HG03571 (cell line): ENCODE results near the gene SLC22A12.

Experiments
- ATAC-seq: cut with Tn5 transposase; IDR thresholded peaks from one replicate; pipeline ENCODE4 v1.9.1; 2021; ENCODE audit not compliant: unreplicated experiment

SLC22A12 gene

DNA sequence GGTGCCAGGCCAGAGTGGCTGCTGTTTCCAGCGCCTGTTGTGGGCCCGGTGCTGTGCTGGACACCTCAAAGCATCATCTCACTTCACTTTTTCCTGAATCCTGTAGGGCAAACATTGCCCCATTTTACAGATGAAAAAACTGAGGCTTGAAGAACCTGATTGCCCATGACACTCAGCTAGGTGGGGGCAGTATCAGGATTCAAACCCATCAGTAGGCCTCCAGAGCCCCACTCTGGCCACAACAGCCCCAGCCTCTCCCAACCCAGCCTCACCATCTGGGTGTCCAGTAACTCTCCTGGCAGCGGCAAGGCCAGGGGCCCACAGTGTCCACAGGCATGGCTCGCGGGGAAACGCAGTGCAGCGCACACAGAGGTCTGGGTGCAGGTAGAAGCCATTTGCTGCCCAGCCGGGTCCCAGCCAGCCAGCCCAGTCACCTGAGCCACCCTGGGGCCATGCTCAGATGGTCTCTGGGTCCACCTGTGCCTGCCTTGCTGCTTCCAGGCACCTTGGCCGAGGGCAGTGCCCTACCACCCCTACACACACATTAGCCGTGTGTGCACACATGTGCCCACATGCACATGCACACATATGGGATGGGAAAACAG is 11.5 kb downstream of the SLC22A12 start:
- no peak for ATAC-seq

DNA sequence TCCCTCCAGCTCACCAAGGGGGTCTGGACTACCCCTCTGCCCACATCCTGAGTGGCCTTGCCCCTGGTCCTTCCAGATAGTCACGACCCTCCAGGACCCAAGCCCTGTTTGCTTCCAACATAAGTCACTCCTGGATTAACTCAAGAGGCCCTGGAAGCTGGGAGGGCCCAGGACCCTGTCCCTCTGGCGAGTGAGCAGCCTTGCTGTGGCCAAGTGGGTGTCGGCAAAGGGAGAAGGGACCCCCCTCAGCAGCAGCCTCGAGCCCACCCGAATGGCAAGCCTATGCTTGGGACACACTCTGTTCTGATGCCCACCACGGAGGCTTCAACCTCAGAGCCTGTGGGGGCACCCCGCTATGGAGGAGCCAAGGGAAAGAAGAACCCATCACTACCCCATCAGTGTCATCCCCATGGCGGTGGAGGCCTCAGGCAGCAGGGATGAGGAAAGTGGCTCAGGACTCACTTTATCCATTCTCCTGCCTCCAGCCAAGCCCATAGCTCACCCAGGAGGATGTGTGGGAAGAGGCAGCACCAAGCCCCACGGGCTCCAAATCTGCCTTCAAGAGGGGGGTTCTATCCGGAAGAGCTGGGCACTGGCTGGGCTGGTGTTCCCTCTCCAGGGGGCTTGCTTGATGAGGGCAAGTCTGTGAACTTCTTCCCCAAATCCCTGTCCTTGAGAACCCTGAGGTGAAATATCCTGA is 12.5 kb downstream of the SLC22A12 start:
- ATAC-seq, result no peak

DNA sequence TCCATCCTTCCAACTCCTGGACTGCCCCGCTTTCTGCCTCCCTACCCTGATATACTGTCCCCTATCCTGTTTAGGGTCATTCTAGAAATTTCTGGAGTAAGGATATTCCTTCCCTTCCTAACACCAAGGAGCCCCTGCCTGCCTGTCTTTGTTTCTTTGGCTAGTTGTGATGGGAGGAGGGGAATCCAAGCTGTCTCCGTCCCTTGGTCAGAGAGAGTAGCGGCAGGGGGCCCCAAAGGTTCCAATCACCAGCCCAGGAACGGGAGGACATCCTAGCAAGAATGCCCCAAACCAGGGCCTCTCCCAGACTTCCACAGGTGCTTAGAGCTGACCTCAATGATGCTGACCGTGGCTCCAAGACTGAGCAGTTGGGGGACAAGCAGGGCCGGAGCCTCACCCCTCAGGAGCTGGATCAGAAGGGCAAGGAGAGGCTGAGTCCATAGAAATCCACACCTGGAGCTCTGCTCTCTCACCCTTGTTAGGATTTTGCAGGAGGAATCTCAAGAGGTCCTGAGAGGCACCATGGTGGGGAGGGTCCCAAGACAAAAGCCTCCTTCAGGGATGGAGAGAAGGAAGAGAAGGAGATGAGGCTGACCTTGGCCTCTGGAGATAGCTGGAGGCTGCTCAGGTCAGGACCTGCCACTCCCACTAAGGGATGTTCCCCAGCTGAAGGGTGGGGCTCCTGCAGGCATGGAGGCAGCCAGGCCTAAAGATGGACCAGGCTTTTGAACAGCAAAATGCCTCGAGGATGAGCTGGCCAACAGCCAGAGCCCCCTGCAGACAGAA is 13.6 kb downstream of the SLC22A12 start:
- no peak for ATAC-seq

DNA sequence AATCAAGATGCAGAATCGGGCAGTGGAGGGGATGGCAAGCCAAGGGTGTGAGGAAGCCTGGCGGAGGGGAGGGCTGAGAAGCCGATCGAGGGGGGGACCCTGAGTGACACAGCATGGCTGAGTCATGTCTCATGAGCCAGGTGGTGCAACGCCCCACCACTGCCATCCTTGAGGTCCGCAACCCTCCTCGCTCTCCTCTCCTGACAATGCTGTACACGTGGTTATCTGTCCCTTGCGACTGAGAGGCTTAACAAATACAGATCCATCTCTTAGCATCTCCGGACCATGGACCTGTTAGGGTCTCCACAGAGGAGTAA is 14.2 kb downstream of the SLC22A12 start:
- ATAC-seq, result no peak

DNA sequence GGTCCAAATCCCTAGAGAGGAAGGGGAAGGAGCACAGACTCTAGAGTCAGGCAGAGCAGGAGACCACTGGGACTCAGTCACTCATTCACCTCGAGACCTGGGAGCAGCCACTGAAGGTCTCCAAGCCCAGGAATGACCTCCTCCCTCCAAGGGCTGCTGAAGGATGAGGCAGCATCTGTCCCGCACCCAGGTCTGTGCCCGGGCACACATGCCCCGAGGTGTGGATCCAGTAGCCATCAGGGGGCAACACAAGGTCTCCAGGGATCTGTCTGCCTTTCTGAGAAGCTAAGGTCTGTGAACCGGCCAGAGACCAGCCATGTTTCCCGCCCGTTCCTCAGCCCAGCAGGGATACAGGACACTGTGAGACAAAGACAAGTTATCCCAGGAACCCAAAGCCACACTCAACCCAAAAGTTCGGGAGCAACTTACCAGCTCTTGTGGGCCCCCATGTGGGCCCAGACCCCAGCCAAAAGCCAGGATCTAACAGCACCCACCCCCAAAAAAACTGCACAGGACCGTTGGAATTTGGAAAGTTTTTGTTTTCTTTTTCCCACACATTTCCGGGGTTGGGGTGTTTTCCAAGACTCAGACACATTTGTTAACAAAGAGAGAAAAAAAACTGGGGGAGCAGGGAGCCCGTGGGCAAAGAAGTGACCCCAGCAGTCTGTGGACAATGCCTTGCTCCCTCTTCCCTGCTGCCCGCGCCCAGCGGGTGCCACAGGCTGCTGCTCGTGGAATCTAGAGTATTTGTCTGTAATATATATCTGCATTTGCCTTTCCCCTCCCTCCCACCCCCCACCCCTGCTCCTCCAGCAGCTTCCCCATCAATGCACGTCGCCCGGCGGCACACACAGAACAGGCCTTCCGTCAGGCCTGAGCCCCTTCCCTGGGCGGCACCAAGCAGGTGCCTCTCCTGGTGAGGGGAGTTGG is 14.9 kb downstream of the SLC22A12 start:
- ATAC-seq, result no peak

DNA sequence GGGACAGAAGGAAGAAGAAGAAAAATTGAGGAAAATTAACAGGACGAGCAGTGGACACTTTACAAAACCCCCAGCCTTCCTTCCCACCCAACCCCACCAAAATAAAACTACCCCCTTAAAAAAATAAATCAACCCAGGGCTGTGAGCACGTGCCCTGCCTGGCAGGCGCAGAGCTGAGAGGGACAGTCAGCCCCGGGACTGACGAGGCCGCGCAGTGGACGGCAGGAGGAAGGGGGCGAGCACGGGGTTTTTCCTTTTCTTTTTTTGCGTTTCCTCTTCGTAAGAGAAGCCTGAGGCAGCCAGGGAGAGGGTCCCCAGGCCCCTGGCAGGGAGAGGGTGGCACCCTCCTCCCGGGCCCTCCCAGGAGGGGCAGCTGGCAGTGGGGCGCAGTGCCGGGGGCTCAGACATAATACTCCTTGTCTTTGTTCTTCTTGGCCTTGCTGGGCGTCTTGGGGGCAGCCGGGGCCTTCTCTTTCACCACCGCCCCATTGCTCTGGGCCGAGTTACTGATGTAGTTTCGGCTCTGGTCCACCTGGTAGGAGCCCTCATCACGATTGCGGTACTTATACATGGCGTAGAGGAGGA is 15.9 kb downstream of the SLC22A12 start:
- ATAC-seq, result no peak

DNA sequence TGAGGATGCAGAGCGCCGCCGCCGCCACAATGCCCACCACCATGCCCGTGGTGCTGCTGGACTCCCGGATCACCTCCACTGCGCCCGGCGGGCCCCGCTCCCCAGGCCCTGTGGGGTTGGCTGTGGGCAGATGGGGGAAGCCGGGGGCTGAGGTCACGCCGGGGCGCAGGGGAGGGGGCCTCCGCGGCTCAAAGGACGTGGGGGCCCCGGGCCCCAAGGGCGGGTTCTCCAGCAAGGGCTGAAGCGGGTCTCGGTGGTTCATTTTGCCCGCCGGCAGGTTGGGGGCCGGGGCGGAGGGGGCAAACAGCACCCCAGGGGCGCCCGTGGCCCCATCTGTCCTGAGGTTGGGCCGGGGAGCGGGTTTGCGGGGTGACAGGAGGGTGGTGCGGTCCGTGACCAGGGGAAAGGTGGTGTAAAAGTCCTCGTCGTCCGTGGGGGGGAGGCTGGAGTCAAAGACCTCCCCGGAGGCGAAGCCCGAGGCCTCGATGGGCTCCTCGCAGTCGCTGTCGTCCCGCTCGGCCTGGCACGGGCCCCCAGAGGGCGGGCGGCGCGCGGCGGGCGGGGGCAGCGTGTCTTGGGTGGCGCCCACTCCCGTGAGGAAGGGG is 16.5 kb downstream of the SLC22A12 start:
- ATAC-seq, result no peak

DNA sequence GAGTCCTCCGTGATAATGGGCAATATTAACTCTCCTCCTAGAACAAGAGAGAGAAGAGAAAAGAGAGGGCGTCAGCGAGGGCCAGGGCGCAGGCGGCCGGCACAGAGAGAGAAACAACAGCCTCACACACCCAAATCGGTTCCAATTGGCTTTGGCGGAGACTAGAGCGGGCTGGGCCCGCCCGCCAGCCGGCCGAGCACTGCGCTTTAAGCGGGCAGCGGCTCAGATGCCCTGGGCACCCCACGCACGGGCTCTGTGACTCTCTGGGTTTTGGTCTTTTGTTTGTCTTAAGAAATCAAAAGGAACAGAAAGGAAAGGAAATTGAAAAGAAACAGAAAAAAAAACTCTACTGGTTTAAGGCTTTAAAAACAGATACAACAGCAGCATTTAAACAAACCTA is 17.0 kb downstream of the SLC22A12 start:
- ATAC-seq, result no peak

DNA sequence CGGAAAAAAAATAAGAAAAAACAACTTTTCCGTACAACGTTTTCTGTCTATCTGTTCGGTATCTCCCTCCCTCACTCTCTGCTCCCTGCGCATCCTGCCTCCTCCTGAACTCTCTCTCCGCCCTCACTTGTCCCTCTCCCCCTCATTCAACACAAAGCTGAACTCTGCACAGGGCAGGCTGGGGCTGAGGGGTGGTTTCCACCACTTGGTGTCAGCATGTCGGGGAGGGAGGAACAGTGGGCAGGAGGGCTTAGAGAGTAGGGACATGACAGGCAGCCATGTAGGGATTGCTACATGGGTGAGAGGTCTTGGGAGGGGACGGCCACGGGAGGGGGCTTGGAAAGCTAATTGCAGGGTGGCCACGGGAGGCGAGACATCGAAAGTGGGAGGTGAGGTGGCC is 17.6 kb downstream of the SLC22A12 start:
- ATAC-seq, result no peak

DNA sequence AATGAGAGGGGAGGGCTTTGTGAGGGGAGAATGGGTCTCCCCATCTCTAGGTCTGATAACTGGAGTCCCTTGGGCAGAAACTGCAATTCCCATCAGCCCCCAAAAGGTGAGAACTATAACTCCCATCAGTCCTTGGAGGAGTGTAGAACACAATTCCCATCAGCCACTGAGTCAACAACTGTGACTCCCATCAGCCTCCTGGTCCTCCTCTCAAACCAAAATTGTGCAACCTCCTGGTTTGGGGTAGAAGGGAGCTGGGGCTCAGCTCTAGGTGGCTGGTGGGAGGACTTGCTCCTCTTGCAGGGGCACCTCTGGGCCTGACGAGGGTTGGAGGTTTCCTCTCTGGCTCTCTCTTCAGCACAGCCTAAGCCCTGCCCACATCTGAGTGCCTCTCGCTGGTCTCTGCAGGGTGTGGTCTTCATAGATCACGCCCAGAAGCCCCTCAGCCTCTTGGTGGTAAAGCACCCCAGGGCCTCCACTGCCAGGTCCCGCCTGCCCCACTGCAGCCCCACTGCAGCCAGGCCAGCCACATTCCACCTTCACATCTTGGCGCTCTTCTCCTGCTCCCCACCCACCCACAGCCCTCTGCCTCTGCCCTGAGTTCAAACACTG is 18.5 kb downstream of the SLC22A12 start:
- no peak for ATAC-seq

DNA sequence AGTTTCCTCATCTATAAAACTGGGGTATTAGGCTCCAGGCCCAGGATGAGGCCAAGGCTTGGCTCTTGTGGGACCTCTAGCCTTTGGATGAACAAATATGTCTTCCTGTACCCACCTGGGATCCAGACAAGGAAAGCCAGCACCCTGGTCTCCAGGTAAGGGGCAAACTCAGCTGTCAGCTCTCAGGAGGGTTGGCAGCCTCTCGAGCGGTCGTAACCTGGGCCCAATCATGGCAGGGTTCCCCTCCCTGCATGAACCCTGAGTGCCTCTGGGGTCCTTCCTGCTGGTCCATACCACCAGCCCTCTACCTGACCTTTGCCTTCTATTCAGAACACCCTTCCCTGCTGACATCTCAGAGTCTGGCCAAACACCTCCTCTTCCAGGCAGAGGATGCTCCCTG is 19.6 kb downstream of the SLC22A12 start:
- ATAC-seq, result no peak

DNA sequence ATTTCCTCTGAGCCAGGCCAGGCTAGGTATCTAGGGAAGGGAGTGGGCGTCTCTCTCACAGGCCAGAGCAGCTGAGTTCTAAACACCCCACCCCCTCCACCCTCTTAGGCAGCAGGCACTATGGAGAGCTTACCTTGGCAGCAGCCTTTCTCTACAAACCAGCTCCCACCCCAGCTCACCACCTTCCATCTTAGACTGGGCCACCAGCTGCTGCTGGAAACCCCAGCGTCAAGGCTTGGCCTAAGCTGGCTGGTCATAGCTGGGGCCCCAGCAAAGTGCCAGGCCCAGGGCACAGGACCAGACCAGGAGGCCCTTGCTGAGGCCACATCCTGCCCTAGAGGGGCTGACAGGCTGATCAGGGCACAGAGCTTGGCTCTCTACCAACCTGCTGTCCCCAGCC is 20.2 kb downstream of the SLC22A12 start:
- ATAC-seq, result no peak

DNA sequence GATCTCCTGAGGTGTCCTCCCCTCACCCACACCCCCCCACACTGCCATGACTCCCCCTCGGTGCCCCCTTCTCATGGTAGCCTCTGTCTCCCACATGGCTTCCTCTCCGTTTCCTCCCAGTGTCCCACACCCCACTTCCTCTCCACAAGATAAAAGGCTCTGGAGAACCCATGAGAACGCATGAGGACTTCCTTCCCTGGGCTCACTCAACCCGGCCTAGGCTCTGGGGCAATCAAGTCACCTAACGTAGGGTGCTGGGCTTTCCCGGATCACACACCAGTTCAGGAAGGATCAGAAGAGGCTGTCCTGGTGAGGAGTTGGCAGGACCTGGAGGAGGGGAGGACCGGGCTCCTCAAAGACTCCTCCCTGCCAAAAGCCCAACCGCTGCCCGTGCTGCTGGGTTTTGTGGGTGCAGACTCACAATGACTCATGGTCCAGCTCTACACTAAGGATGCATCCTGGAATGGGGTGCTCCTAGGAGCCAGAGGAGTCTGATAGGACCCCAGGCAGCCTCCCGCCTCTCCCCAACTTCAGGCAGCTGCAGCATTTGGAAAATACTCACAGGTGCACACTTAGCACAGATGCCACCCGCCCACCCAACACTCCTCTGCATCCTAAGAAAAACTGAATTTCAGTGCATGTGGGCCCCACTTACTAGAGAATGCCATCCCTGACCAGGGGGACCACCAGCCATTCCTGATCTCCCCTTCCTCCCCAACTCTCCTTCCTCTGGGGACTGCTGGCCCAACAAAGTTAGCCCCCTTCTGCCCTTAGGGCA is 21.0 kb downstream of the SLC22A12 start:
- ATAC-seq, result no peak

DNA sequence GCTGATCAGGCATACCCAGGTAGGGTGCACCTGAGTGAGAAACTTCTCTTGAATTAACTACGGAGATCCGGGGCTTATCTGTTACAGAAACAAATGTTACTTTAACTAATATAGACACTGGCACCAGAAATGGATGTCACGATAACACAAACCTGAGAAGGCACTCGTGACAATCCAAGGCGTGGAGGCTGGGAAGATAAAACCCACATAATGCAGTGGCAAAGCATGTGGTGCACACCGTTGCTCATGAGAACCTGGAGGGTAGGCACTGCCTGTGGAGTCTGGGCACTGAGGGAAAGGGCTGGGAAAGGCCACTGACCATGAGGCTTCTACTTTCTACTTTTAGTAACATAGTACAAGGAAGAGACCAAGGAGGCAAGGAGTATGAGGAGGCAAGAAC is 22.6 kb downstream of the SLC22A12 start:
- ATAC-seq, result no peak

DNA sequence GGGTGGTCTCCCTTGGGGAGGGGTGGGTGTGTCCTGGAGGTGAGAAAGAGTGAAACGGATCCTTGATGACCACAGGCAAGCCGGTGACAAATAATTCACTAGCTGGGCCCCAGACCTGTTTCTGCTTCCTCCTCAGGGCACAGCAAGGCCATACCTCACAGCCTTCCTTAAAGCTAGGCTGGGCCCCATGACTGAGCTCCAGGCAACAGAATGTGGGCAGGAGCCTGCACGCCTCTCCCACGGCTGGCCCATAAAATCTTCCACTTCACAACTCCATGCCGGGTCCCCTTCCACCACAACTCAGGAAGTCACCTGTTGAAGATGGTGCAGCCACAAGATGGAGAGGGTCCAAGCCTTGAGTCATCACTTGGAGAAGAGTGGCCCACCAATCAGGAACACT is 23.9 kb downstream of the SLC22A12 start:
- no peak for ATAC-seq

DNA sequence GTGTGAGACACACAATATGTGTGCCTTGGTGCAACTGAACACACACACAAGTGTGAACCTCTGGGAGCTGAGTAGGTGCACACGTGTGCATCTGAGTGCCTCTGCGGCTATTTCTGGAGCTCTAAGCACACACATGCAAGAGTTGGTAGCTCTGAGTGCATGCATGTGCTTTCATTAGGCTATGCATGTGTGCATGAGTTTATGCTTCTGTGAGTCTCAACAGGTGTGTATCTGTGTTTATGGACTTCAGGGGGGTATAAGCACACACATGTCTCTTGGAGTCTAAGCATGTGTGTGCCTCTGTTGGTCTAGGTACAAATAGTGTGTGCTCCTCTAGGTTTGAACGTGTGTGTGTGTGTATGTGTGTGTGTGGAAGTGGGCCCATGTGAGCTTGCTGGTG is 25.8 kb downstream of the SLC22A12 start:
- ATAC-seq, result no peak

DNA sequence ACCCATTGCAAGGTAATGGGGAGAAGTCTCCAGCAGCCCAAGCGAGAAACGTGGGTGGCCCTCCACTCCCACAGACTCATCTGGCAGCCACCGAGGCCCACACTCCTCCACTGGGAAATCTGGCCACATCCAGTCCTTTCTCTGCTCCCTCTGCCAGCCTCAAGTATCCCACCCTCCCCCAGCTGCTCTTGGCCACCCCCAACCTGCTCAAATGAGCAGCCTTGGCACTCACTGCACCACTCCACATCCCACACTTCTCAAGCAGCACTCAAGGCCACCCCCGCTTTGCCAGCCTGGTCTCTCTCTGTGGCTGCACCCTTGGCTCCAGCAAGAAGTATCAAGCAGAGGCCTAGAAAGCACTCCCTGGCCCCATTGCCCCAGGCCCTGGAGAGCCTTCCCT is 28.2 kb downstream of the SLC22A12 start:
- no peak for ATAC-seq

DNA sequence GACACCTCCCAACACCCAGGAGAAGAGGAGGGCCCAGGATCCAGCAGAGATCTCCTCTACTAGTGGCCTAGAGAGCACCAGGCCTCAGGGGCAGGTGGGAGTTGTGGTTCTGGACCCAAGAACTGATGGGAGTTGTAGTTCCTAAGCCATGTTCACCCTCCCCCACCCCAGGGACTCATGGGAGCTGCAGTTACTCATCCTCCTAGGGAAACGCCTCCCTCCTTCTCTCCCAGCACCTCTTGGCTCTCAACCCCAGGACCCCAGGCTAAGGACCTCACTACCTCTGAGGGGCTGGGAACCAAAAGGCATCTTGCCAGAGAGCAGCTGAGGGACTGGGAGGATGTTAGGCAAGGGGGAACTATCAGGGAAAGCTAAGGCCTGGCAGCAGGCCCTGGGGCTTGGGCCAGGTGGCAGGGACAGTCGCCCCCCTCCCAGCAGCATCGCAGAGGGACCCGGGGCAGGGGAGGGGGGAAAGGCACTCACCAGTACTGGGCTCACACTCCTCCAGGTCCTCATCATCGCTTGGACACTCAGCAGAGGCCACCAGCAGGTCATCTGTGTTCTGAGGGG is 28.9 kb downstream of the SLC22A12 start:
- ATAC-seq, result no peak

DNA sequence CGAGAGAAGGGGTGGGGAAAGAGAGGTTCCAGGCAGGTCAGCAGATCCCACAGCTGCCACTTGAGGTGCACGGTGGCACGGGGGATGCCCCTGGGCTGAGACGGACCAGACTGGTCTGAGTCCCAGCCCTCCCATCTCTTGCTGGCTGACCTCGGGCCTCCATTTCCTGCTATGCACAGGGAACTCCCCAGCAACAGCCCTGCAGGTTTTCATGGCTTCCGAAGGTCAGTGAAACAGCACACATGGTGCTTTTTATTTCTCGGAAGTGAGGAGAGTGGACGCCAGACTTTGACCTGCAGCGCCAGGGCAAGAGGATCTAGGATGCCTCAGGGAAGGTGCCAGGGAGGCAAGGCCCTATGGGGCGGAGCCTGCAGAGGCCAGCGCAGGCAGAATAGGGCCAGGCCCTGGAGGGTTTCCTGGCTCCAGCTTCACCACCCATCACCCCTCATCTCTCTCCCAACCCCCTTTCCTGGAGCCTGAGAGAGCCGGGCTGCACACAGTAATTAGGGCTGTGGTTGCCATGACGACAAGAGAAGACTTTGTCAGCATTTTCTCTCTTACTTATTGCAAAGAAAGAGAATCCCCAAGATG is 29.5 kb downstream of the SLC22A12 start:
- ATAC-seq, result no peak
